Neural cell (in vitro differentiated cells): ENCODE results near the gene SPATA12. TPM values are rescaled to one million over a fixed set of nuclear protein-coding genes. Genes with fewer than 3 reads are reported as not detected.

Experiments
- H2AFZ ChIP-seq: fragments of 200-600, 300-800 bp; sonication (generic), shearing (Covaris generic); 2 replicates; pipeline ENCODE4 v1.6.0; 2014; ENCODE audit warnings: low read depth, mild to moderate bottlenecking, antibody characterized with exemption, low read length, moderate library complexity
- H3F3A ChIP-seq: fragments of 200-600 bp; shearing (Covaris generic); 2 replicates; pipeline ENCODE4 v1.6.1; 2016; ENCODE audit warnings: mild to moderate bottlenecking, moderate library complexity, mixed read lengths, antibody characterized with exemption, low read length; ENCODE audit not compliant: insufficient read depth, poor library complexity, severe bottlenecking
- H3K27ac ChIP-seq: fragments of 200-600, 300-800 bp; sonication (generic), shearing (Covaris generic); 2 replicates; pipeline ENCODE4 v1.5.1; 2014; ENCODE audit warnings: mild to moderate bottlenecking, low read length, moderate library complexity
- H3K27me3 ChIP-seq: fragments of 300-800, 200-600 bp; sonication (generic), shearing (Covaris generic); 2 replicates; pipeline ENCODE4 v1.6.0; 2014; ENCODE audit warnings: mild to moderate bottlenecking, low read depth, low read length, moderate library complexity; ENCODE audit not compliant: insufficient read depth
- H3K36me3 ChIP-seq: fragments of 300-800, 200-600 bp; sonication (generic), shearing (Covaris generic); 2 replicates; pipeline ENCODE4 v1.5.1; 2014; ENCODE audit warnings: mild to moderate bottlenecking, antibody characterized with exemption, low read length, moderate library complexity; ENCODE audit not compliant: insufficient read depth
- H3K4me2 ChIP-seq: fragments of 300-800, 200-600 bp; sonication (generic), shearing (Covaris generic); 2 replicates; pipeline ENCODE4 v1.6.0; 2014; ENCODE audit warnings: mild to moderate bottlenecking, low read length
- H3K4me3 ChIP-seq: fragments of 300-800, 200-600 bp; sonication (generic), shearing (Covaris generic); 2 replicates; pipeline ENCODE4 v1.5.1; 2014; ENCODE audit warnings: mild to moderate bottlenecking, low read length, moderate library complexity
- H3K79me2 ChIP-seq: fragments of 200-600 bp; shearing (Covaris generic); replicated peaks from 2 replicates; pipeline ENCODE4 v1.6.0; 2014; ENCODE audit warnings: mild to moderate bottlenecking, low read length, moderate library complexity; ENCODE audit not compliant: insufficient read depth
- H3K9ac ChIP-seq: fragments of 300-800, 200-600 bp; sonication (generic), shearing (Covaris generic); 2 replicates; pipeline ENCODE4 v1.6.1; 2016; ENCODE audit warnings: mild to moderate bottlenecking, low read length, mixed read lengths
- H3K9me2 ChIP-seq: fragments of 200-600 bp; shearing (Covaris generic); 2 replicates; pipeline ENCODE4 v1.6.1; 2016; ENCODE audit warnings: mild to moderate bottlenecking, low read length, mixed read lengths; ENCODE audit not compliant: insufficient read depth
- H3K9me3 ChIP-seq: fragments of 200-600, 300-800 bp; sonication (generic), shearing (Covaris generic); 2 replicates; pipeline ENCODE4 v1.6.1; 2016; ENCODE audit warnings: mild to moderate bottlenecking, mixed run types, low read length, moderate library complexity, mixed read lengths
- H4K20me1 ChIP-seq: fragments of 200-600 bp; shearing (Covaris generic); 2 replicates; pipeline ENCODE4 v1.6.1; 2016; ENCODE audit warnings: mild to moderate bottlenecking, mixed run types; ENCODE audit not compliant: insufficient read depth
- CTCF ChIP-seq: fragments of 450-650 bp; IDR thresholded peaks from 2 replicates; pipeline ENCODE4 v1.5.1; 2014; ENCODE audit warnings: antibody characterized with exemption, mild to moderate bottlenecking, moderate library complexity; ENCODE audit not compliant: poor library complexity, severe bottlenecking
- EP300 ChIP-seq: fragments of 450-650 bp; conservative IDR thresholded peaks from 2 replicates; pipeline ENCODE4 v1.6.1; 2014; ENCODE audit warnings: antibody characterized with exemption, mild to moderate bottlenecking, moderate library complexity; ENCODE audit not compliant: poor library complexity, severe bottlenecking
- EZH2 ChIP-seq: fragments of 200-600, 300-800 bp; shearing (Covaris generic), sonication (generic); IDR thresholded peaks from 2 replicates; pipeline ENCODE4 v1.6.1; 2014; ENCODE audit warnings: antibody characterized with exemption, low read length, borderline replicate concordance, mild to moderate bottlenecking; ENCODE audit not compliant: insufficient read depth, poor library complexity, severe bottlenecking
- MXI1 ChIP-seq: fragments of 450-650 bp; conservative IDR thresholded peaks from 2 replicates; pipeline ENCODE4 v1.6.1; 2014; ENCODE audit warnings: antibody characterized with exemption, mild to moderate bottlenecking; ENCODE audit not compliant: poor library complexity, severe bottlenecking
- POLR2AphosphoS5 ChIP-seq: IDR thresholded peaks from 2 replicates; pipeline ENCODE4 v1.6.1; 2012
- RAD21 ChIP-seq: fragments of 450-650 bp; conservative IDR thresholded peaks from 2 replicates; pipeline ENCODE4 v1.6.1; 2014; ENCODE audit warnings: antibody characterized with exemption, mild to moderate bottlenecking, moderate library complexity
- REST ChIP-seq: IDR thresholded peaks from 2 replicates; pipeline ENCODE4 v1.6.1; 2012; ENCODE audit warnings: borderline replicate concordance
- SMC3 ChIP-seq: fragments of 450-650 bp; conservative IDR thresholded peaks from 2 replicates; pipeline ENCODE4 v1.6.1; 2014; ENCODE audit warnings: antibody characterized with exemption, mild to moderate bottlenecking, moderate library complexity; ENCODE audit not compliant: poor library complexity
- TAF1 ChIP-seq: IDR thresholded peaks from 2 replicates; pipeline ENCODE4 v1.6.1; 2012; ENCODE audit warnings: low read depth
- polyA plus RNA-seq: library from polyadenylated mRNA; depleted of rRNA; stranded (reverse); fragments of >200 nt; gene quantifications from 2 replicates; pipeline ENCODE4 v1.2.3, GENCODE V29; 2014

SPATA12 gene
- polyA plus RNA-seq, 1 donor from 2014 or later: not detected

- Histone ChIP-seq H3K9ac (no peak overlapping the region), H3K4me2 (no peak overlapping the region), H2AFZ (no peak overlapping the region)
These were observed 8.1 kb downstream of the SPATA12 start for GRCh38 chr3:57068437-57069089.

GRCh38 chr3:57069503-57069902 is 9.0 kb downstream of the SPATA12 start:
- Histone ChIP-seq H3F3A (no peaks in the 10 kb centered on the region), H3K9ac (no peak overlapping the region), H3K9me3 (no peaks in the 10 kb centered on the region), H3K4me2 (no peak overlapping the region), H3K36me3 (no peaks in the 10 kb centered on the region), H3K79me2 (no peaks in the 10 kb centered on the region), H3K27ac (no peak overlapping the region), H4K20me1 (no peaks in the 10 kb centered on the region), H3K9me2 (no peaks in the 10 kb centered on the region), H2AFZ (no peak overlapping the region), H3K27me3 (no peaks in the 10 kb centered on the region), H3K4me3 (no peak overlapping the region)
- TF ChIP-seq EZH2: no peak
- TF ChIP-seq MXI1: no peak
- TF ChIP-seq TAF1: no peak
- no peak for TF ChIP-seq CTCF
- no peak for TF ChIP-seq REST

More at GRCh38 chr3:57068437-57069089, 8.1 kb downstream of the SPATA12 start:
- no peak for TF ChIP-seq POLR2AphosphoS5
- no peak for TF ChIP-seq REST
- TF ChIP-seq SMC3: no peak
- TF ChIP-seq EZH2: no peak
- TF ChIP-seq RAD21: no peak
- no peak for TF ChIP-seq TAF1
- TF ChIP-seq MXI1: no peak
- no peak for TF ChIP-seq EP300
- TF ChIP-seq CTCF: no peak
- Histone ChIP-seq H3K9me2 (no peaks in the 10 kb centered on the region), H3K27ac (no peak overlapping the region), H3K79me2 (no peaks in the 10 kb centered on the region), H3K9me3 (no peaks in the 10 kb centered on the region), H4K20me1 (no peaks in the 10 kb centered on the region), H3K4me3 (no peak overlapping the region), H3F3A (no peaks in the 10 kb centered on the region), H3K36me3 (no peaks in the 10 kb centered on the region), H3K27me3 (no peaks in the 10 kb centered on the region)
